ENCODE measurements around the gene NOXO1.

DNA sequence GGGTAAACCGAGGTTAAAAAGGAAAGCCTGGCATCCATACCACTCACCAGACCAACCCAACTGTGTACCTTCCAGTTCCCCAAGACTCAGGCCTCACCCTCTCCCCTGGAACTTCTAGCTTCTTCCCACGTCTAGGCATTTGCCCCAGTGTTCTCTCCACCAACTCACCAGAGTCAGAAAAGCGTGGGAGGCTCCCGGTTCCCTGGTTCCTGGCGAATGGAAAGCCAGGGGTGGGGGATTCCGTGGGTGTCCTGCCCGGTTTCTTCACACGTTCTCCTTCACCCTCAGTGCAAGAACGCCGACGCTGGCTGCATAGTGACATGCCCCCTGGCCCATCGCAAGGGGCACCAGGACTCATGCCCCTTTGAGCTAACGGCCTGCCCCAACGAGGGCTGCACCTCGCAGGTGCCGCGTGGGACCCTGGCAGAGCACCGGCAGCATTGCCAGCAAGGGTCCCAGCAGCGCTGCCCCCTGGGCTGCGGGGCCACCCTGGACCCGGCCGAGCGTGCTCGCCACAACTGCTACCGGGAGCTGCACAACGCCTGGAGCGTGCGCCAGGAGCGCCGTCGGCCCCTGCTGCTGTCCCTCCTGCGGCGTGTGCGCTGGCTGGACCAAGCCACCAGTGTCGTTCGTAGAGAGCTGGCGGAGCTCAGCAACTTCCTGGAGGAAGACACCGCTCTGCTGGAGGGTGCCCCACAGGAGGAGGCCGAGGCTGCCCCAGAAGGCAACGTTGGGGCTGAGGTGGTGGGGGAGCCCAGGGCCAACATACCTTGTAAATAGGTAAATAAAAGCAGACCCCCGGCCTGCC, 12.9 kb downstream of the NOXO1 start:
- TF ChIP-seq EZH2 (IDR thresholded peaks at IDR 0.05; ENCODE audit: low read depth, unreplicated experiment) (no peak), POLR2AphosphoS5 (IDR thresholded peaks at IDR 0.05; ENCODE audit: low read depth) (no peak), EZH2phosphoT487 (IDR thresholded peaks at IDR 0.05; ENCODE audit: unreplicated experiment) (no peak)
- TF ChIP-seq, protein P1, sequence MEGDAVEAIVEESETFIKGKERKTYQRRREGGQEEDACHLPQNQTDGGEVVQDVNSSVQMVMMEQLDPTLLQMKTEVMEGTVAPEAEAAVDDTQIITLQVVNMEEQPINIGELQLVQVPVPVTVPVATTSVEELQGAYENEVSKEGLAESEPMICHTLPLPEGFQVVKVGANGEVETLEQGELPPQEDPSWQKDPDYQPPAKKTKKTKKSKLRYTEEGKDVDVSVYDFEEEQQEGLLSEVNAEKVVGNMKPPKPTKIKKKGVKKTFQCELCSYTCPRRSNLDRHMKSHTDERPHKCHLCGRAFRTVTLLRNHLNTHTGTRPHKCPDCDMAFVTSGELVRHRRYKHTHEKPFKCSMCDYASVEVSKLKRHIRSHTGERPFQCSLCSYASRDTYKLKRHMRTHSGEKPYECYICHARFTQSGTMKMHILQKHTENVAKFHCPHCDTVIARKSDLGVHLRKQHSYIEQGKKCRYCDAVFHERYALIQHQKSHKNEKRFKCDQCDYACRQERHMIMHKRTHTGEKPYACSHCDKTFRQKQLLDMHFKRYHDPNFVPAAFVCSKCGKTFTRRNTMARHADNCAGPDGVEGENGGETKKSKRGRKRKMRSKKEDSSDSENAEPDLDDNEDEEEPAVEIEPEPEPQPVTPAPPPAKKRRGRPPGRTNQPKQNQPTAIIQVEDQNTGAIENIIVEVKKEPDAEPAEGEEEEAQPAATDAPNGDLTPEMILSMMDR (conservative IDR thresholded peaks at IDR 0.05; ENCODE audit: low read depth in 2 of 2) = no peak
- TF ChIP-seq, protein P2, sequence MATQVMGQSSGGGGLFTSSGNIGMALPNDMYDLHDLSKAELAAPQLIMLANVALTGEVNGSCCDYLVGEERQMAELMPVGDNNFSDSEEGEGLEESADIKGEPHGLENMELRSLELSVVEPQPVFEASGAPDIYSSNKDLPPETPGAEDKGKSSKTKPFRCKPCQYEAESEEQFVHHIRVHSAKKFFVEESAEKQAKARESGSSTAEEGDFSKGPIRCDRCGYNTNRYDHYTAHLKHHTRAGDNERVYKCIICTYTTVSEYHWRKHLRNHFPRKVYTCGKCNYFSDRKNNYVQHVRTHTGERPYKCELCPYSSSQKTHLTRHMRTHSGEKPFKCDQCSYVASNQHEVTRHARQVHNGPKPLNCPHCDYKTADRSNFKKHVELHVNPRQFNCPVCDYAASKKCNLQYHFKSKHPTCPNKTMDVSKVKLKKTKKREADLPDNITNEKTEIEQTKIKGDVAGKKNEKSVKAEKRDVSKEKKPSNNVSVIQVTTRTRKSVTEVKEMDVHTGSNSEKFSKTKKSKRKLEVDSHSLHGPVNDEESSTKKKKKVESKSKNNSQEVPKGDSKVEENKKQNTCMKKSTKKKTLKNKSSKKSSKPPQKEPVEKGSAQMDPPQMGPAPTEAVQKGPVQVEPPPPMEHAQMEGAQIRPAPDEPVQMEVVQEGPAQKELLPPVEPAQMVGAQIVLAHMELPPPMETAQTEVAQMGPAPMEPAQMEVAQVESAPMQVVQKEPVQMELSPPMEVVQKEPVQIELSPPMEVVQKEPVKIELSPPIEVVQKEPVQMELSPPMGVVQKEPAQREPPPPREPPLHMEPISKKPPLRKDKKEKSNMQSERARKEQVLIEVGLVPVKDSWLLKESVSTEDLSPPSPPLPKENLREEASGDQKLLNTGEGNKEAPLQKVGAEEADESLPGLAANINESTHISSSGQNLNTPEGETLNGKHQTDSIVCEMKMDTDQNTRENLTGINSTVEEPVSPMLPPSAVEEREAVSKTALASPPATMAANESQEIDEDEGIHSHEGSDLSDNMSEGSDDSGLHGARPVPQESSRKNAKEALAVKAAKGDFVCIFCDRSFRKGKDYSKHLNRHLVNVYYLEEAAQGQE (IDR thresholded peaks at IDR 0.05; ENCODE audit: unreplicated experiment) = no peak

Data from GM23338 (cell line).